H1 (cell line): ENCODE data around the gene CHRNA3. TPM values are rescaled to one million over a fixed set of nuclear protein-coding genes. Genes with fewer than 3 reads are reported as not detected.

ENCODE experiments used
- CTCF ChIA-PET: fragments of 300-600 bp; sonication (Branson Sonifier 250); formaldehyde crosslinking; loops from one replicate; lab custom pipeline; 2021; ENCODE audit not compliant: partially characterized antibody; lab: Charles Lee
- POLR2A ChIA-PET: fragments of 300-600 bp; sonication (Branson Sonifier 250); formaldehyde crosslinking; loops from one replicate; lab custom pipeline; 2021; ENCODE audit warnings: inconsistent platforms; ENCODE audit not compliant: partially characterized antibody; lab: Charles Lee
- DNase-seq, 2 experiments: peaks; one replicate each; pipeline versions ENCODE4 v3.0.0 to v3.0.0-alpha.2; 2010 to 2022; ENCODE audit warnings: low spot score in 2 of 2, low read depth in 1 of 2, mixed read lengths in 1 of 2
- FAIRE-seq: peaks from 2 replicates; lab custom pipeline; 2011; peaks lifted over from hg19 to GRCh38; lab: Jason Lieb, UNC
- H2AFZ ChIP-seq: 2 replicates; pipeline ENCODE4 v1.8.1; 2012; ENCODE audit warnings: low read length, inconsistent platforms
- H2AK5ac ChIP-seq: 2 replicates; pipeline ENCODE4 v1.6.1; 2013; ENCODE audit warnings: low read depth, low read length
- H2BK120ac ChIP-seq: replicated peaks from 2 replicates; pipeline ENCODE3; 2013; ENCODE audit warnings: low read depth, low read length, inconsistent platforms
- H2BK12ac ChIP-seq: 2 replicates; pipeline ENCODE4 v1.6.1; 2013; ENCODE audit warnings: low read depth, low read length
- H2BK15ac ChIP-seq: 2 replicates; pipeline ENCODE4 v1.6.1; 2013; ENCODE audit warnings: low read length
- H2BK20ac ChIP-seq: 2 replicates; pipeline ENCODE4 v1.6.1; 2013; ENCODE audit warnings: low read length
- H2BK5ac ChIP-seq: 2 replicates; pipeline ENCODE4 v1.6.1; 2013; ENCODE audit warnings: low read depth, low read length
- H3K14ac ChIP-seq: 2 replicates; pipeline ENCODE4 v1.6.1; 2013; ENCODE audit warnings: inconsistent platforms; ENCODE audit not compliant: insufficient read length
- H3K18ac ChIP-seq: 2 replicates; pipeline ENCODE4 v1.6.1; 2013; ENCODE audit warnings: low read length; ENCODE audit errors: extremely low read depth
- H3K23ac ChIP-seq: 2 replicates; pipeline ENCODE4 v1.6.1; 2013; ENCODE audit warnings: inconsistent platforms; ENCODE audit not compliant: insufficient read length
- H3K23me2 ChIP-seq: 2 replicates; pipeline ENCODE4 v1.6.1; 2013; ENCODE audit warnings: low read depth, low read length
- H3K27ac ChIP-seq: 2 replicates; pipeline ENCODE4 v1.6.1; 2011; ENCODE audit warnings: low read depth, low read length, inconsistent platforms
- H3K27me3 ChIP-seq, 4 experiments: replicated peaks in 1 of 4; 1 replicate in 1 of 4; 2 replicates in 3 of 4; pipeline versions ENCODE4 v1.6.1 to v1.8.1; 2011 to 2013; ENCODE audit warnings: low read length in 3 of 4, mild to moderate bottlenecking in 3 of 4, inconsistent platforms in 2 of 4, mixed read lengths in 2 of 4, moderate library complexity in 1 of 4; ENCODE audit not compliant: control insufficient read depth in 3 of 4, insufficient read depth in 3 of 4; ENCODE audit errors: extremely low read depth in 1 of 4
- H3K36me3 ChIP-seq, 4 experiments: 2 replicates each; pipeline versions ENCODE4 v1.6.1 to v1.8.1; 2011 to 2013; ENCODE audit warnings: mild to moderate bottlenecking in 4 of 4, low read length in 3 of 4, moderate library complexity in 2 of 4, control low read depth in 1 of 4, inconsistent platforms in 1 of 4; ENCODE audit not compliant: insufficient read depth in 4 of 4, control insufficient read depth in 2 of 4
- H3K4ac ChIP-seq: replicated peaks from 2 replicates; pipeline ENCODE3; 2013; ENCODE audit warnings: low read length, low read depth, mixed read lengths, inconsistent platforms; ENCODE audit not compliant: insufficient read length
- H3K4me1 ChIP-seq, 4 experiments: replicated peaks in 1 of 4; 1 replicate in 1 of 4; 2 replicates in 3 of 4; pipeline versions ENCODE4 v1.6.1 to v1.8.1; 2011 to 2013; ENCODE audit warnings: low read length in 3 of 4, inconsistent platforms in 2 of 4, mixed read lengths in 1 of 4; ENCODE audit not compliant: insufficient read depth in 4 of 4, control insufficient read depth in 3 of 4
- H3K4me2 ChIP-seq, 2 experiments: 2 replicates each; pipeline versions ENCODE4 v1.6.1 to v1.8.1; 2011 to 2013; ENCODE audit warnings: low read depth in 2 of 2, low read length in 2 of 2, control low read depth in 1 of 2, inconsistent platforms in 1 of 2, mild to moderate bottlenecking in 1 of 2; ENCODE audit not compliant: insufficient read depth in 1 of 2
- H3K4me3 ChIP-seq, 4 experiments: fragments of 200-600, 300-600 bp in 1 of 4; sonication (generic), shearing (Covaris generic), sonication (Bioruptor Twin) in 1 of 4; 2 replicates each; pipeline versions ENCODE4 v1.5.1 to v1.8.1; 2011 to 2016; ENCODE audit warnings: low read length in 4 of 4, low read depth in 3 of 4, control low read depth in 2 of 4, inconsistent platforms in 2 of 4, mild to moderate bottlenecking in 2 of 4, mixed read lengths in 1 of 4, moderate library complexity in 1 of 4; ENCODE audit not compliant: insufficient read depth in 2 of 4; ENCODE audit errors: extremely low read depth in 1 of 4
- H3K56ac ChIP-seq: replicated peaks from 2 replicates; pipeline ENCODE3; 2013; ENCODE audit warnings: low read depth, mild to moderate bottlenecking, mixed read lengths, low read length, inconsistent platforms; ENCODE audit not compliant: insufficient read length
- H3K79me1 ChIP-seq: 2 replicates; pipeline ENCODE4 v1.6.1; 2013; ENCODE audit warnings: low read depth, low read length, control low read depth
- H3K79me2 ChIP-seq, 2 experiments: 2 replicates each; pipeline versions ENCODE4 v1.6.1 to v1.8.1; 2012 to 2013; ENCODE audit warnings: low read length in 2 of 2, mild to moderate bottlenecking in 2 of 2, inconsistent platforms in 1 of 2; ENCODE audit not compliant: insufficient read depth in 2 of 2, control insufficient read depth in 1 of 2
- H3K9ac ChIP-seq, 4 experiments: replicated peaks in 1 of 4; 1 replicate in 1 of 4; 2 replicates in 3 of 4; pipeline versions ENCODE4 v1.6.1 to v1.8.1; 2011 to 2013; ENCODE audit warnings: low read depth in 3 of 4, low read length in 3 of 4, control low read depth in 2 of 4, mild to moderate bottlenecking in 2 of 4, moderate library complexity in 2 of 4, inconsistent platforms in 1 of 4; ENCODE audit errors: extremely low read depth in 1 of 4
- H3K9me3 ChIP-seq, 2 experiments: 2 replicates each; pipeline versions ENCODE4 v1.6.1 to v1.8.1; 2012 to 2013; ENCODE audit warnings: mild to moderate bottlenecking in 2 of 2, moderate library complexity in 2 of 2, control low read depth in 1 of 2, inconsistent platforms in 1 of 2, low read depth in 1 of 2, low read length in 1 of 2, mixed read lengths in 1 of 2; ENCODE audit not compliant: insufficient read depth in 2 of 2
- H4K20me1 ChIP-seq, 2 experiments: replicated peaks in 1 of 2; 2 replicates each; pipeline versions ENCODE3 to v1.8.1; 2011 to 2013; ENCODE audit warnings: inconsistent platforms in 2 of 2, low read length in 2 of 2, mild to moderate bottlenecking in 1 of 2; ENCODE audit not compliant: insufficient read depth in 2 of 2, control insufficient read depth in 1 of 2
- H4K5ac ChIP-seq: 2 replicates; pipeline ENCODE4 v1.6.1; 2013; ENCODE audit warnings: low read length, low read depth, mixed read lengths, inconsistent platforms; ENCODE audit not compliant: insufficient read length
- H4K8ac ChIP-seq: 2 replicates; pipeline ENCODE4 v1.8.0; 2013; ENCODE audit warnings: mild to moderate bottlenecking, moderate library complexity, low read length, inconsistent platforms; ENCODE audit not compliant: insufficient read depth; ENCODE audit errors: extremely low read depth
- H4K91ac ChIP-seq: replicated peaks from 2 replicates; pipeline ENCODE3; 2013; ENCODE audit warnings: low read length, mixed read lengths, inconsistent platforms; ENCODE audit not compliant: insufficient read length
- BACH1 ChIP-seq: IDR thresholded peaks from 2 replicates; pipeline ENCODE4 v1.6.1; 2012; ENCODE audit warnings: low read length, improper control_type of control experiment
- BRCA1 ChIP-seq: IDR thresholded peaks from 2 replicates; pipeline ENCODE4 v1.6.1; 2012; ENCODE audit warnings: low read depth, low read length, improper control_type of control experiment
- CTBP2 ChIP-seq: IDR thresholded peaks from 2 replicates; pipeline ENCODE4 v1.7.0; 2011; ENCODE audit warnings: borderline replicate concordance, mild to moderate bottlenecking, moderate library complexity, mixed read lengths, low read length; ENCODE audit not compliant: insufficient read depth, insufficient read length
- EZH2 ChIP-seq: fragments of 200-600 bp; sonication (generic); IDR thresholded peaks from 2 replicates; pipeline ENCODE4 v1.7.1; 2012; ENCODE audit warnings: low read depth, mild to moderate bottlenecking, moderate library complexity, low read length, inconsistent platforms; ENCODE audit not compliant: severe bottlenecking
- KDM4A ChIP-seq: IDR thresholded peaks from one replicate; pipeline ENCODE4 v1.7.1; 2012; ENCODE audit warnings: low read depth, mild to moderate bottlenecking, moderate library complexity, low read length, inconsistent platforms; ENCODE audit not compliant: severe bottlenecking
- NRF1 ChIP-seq: IDR thresholded peaks from 2 replicates; pipeline ENCODE4 v1.6.1; 2011; ENCODE audit warnings: mild to moderate bottlenecking, low read depth, low read length, improper control_type of control experiment
- POU5F1 ChIP-seq: IDR thresholded peaks from 2 replicates; pipeline ENCODE4 v1.6.1; 2011; ENCODE audit warnings: low read depth, mild to moderate bottlenecking, low read length, moderate library complexity
- RFX5 ChIP-seq: IDR thresholded peaks from 2 replicates; pipeline ENCODE4 v1.6.1; 2011; ENCODE audit warnings: low read depth, low read length, improper control_type of control experiment, borderline replicate concordance
- SIRT6 ChIP-seq: IDR thresholded peaks from one replicate; pipeline ENCODE4 v1.7.1; 2012; ENCODE audit warnings: low read length, inconsistent platforms
- WGBS, 2 experiments: shearing (Covaris generic) in 1 of 2; methylation state at CpG; one replicate each; pipeline versions ENCODE4 v1.1.6 to v1.1.7; 2013 to 2015; ENCODE audit warnings: low lambda C conversion rate in 2 of 2, mixed read lengths in 2 of 2, inconsistent platforms in 1 of 2, low coverage in 1 of 2, missing lambda C conversion rate in 1 of 2; ENCODE audit not compliant: insufficient replicate concordance in 2 of 2, insufficient coverage in 1 of 2, insufficient read length in 1 of 2; ENCODE audit errors: extremely low coverage in 1 of 2, missing lambda C conversion rate in 1 of 2; 5-methylcytosine and 5-hydroxymethylcytosine counted together
- polyA plus RNA-seq, 7 experiments: library from polyadenylated mRNA; depleted of rRNA in 3 of 7; stranded (reverse) in 5 of 7; unstranded in 2 of 7; fragments of >200 nt in 5 of 7; fragments of 200-250 nt in 2 of 7; gene quantifications; 1 replicate in 5 of 7; 2 replicates in 1 of 7; 4 replicates in 1 of 7; pipeline versions ENCODE4 v1.2.1 to v1.2.3, GENCODE V29; 2011 to 2013; ENCODE audit warnings: missing spikeins in 2 of 7, mixed read lengths in 2 of 7
- total RNA-seq: library from RNA; stranded (reverse); fragmentation: NEBNext Ultra II Directional; extraction: Animal tissue kit (Norgen Biotek cat#: 25700); gene quantifications from 2 replicates; pipeline ENCODE4 v1.2.1, GENCODE V29; 2021
- TF ChIP-seq, protein P1 (sequence below): IDR thresholded peaks from 2 replicates; pipeline ENCODE4 v1.6.1; 2012; ENCODE audit warnings: inconsistent platforms
- TF ChIP-seq, protein P2 (sequence below): IDR thresholded peaks from 2 replicates; pipeline ENCODE4 v1.6.1; 2012; ENCODE audit warnings: inconsistent platforms

Gene CHRNA3
- total and polyA plus RNA-seq, 2 of the 8 experiments (the other 6 are each of a cell fraction or from before 2014, with no cell fraction given) = 2.1 to 4.7 TPM

DNA sequence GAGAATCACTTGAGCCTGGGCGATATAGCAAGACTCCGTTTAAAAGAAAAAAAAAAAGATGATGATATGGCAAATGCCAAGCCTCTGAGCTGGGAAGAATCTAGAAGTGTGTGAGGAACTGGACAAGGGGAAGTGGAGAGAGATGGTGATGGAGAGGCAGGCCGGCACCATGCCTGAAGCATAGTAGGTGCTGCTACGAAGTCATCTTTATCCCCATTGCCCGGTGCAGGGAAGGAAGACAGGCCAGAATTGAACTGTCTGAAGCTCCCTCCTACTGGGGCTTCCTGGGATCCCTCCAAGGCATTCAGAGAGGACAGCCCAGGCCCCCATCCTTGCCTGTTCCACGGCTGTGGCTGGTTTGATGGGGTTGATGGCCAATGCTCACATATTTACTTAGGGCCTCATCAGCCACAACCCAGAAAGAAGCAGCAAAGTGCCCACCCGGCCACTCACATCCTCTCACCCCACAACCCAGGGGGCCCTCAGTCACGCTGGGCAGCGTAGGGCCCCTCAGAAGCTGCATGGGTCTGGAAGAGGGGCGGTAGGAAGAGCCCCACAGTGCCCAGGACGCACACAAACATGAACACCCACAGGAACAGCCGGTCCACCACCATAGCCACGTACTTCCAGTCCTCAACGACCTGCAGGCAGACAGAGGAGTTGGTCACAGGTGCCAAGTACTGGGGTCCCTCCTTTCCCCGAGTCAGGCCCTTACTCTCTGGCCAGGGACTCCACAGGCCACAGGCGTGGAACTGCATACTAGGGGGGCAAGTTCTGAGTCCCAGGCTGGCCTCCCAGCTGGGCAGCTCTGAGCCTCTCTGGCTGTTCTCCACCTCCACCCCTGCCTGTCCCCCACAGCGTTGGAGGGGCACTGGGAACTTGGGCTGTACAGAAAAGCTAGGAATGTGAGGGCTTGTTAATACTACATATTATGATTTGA is 4.1 kb upstream of the CHRNA3 start:
- H2AFZ ChIP-seq = no peak overlapping the region
- no peak overlapping the region for H3K4me2 ChIP-seq
- no peak overlapping the region; the same call in 1 of the 2 replicates for H3K18ac ChIP-seq
- POLR2A ChIA-PET = no interaction called here
- H3K79me1 ChIP-seq = no peaks in the 10 kb centered on the region
- peaks cover 4 to 25% (median 22%) of the 10 kb centered on the region in 4 experiments for H3K27me3 ChIP-seq
- H4K20me1 ChIP-seq = no peaks in the 10 kb centered on the region
- no peak overlapping the region for H2BK20ac ChIP-seq
- DNase-seq = no peak
- no peaks in the 10 kb centered on the region for H3K9me3 ChIP-seq
- no peak overlapping the region for H3K27ac ChIP-seq
- no peak overlapping the region for H3K56ac ChIP-seq
- 78% methylated on average over 16 of the region's 17 CpGs; no CpG with 5 or more reads in 1 of the 2 experiments for WGBS, 2 experiments
- FAIRE-seq = no peak
- no peak overlapping the region for H2BK12ac ChIP-seq
- no peak overlapping the region for H3K14ac ChIP-seq
- no peak overlapping the region for H2BK120ac ChIP-seq
- peaks cover 0 to 3% (median 0%) of the 10 kb centered on the region in 4 experiments; a peak in 2 of 7 replicates for H3K4me1 ChIP-seq
- CTCF ChIA-PET = interaction anchor here (0.6 to 6.1 kb wide), 8 partner anchors 9 to 115 kb away, joined by 3 to 49 read pairs (median 4); no protein-coding TSS in a partner anchor
- H4K8ac ChIP-seq = no peak overlapping the region
- no peak overlapping the region for H3K9ac ChIP-seq
- H3K36me3 ChIP-seq = peaks cover 0 to 3% (median 0%) of the 10 kb centered on the region in 4 experiments; a peak in 1 of 8 replicates
- H3K4me3 ChIP-seq = no peak overlapping the region
- H2BK15ac ChIP-seq = no peak overlapping the region
- H3K79me2 ChIP-seq = no peaks in the 10 kb centered on the region
- H3K23ac ChIP-seq = no peak overlapping the region
- no peak overlapping the region for H4K5ac ChIP-seq
- H2AK5ac ChIP-seq = no peak overlapping the region
- peaks cover 11% of the 10 kb centered on the region; the same call in 1 of the 2 replicates for H3K23me2 ChIP-seq
- H4K91ac ChIP-seq = no peak overlapping the region
- H2BK5ac ChIP-seq = no peak overlapping the region
- no peak overlapping the region for H3K4ac ChIP-seq
- no peak for TF ChIP-seq BRCA1
- no peak for TF ChIP-seq RFX5
- no peak for TF ChIP-seq BACH1
- TF ChIP-seq CTBP2 = no peak
- no peak for TF ChIP-seq SIRT6
- no peak for TF ChIP-seq EZH2
- TF ChIP-seq, protein P1, sequence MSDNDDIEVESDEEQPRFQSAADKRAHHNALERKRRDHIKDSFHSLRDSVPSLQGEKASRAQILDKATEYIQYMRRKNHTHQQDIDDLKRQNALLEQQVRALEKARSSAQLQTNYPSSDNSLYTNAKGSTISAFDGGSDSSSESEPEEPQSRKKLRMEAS = no peak
- TF ChIP-seq, protein P2, sequence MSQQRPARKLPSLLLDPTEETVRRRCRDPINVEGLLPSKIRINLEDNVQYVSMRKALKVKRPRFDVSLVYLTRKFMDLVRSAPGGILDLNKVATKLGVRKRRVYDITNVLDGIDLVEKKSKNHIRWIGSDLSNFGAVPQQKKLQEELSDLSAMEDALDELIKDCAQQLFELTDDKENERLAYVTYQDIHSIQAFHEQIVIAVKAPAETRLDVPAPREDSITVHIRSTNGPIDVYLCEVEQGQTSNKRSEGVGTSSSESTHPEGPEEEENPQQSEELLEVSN = no peak
- TF ChIP-seq POU5F1 = no peak
- no peak for TF ChIP-seq NRF1
- TF ChIP-seq KDM4A = no peak
